Caki2 (cell line): ENCODE measurements around the gene IRF8. TPM values are rescaled to one million over a fixed set of nuclear protein-coding genes. Genes with fewer than 3 reads are reported as not detected.
"Not testable (repeated sequence)": the region's sequence is repeated elsewhere in the genome, so short reads cannot be mapped to it uniquely, and the experiment has no call there.

Experiments used
- DNase-seq: peaks from one replicate; pipeline ENCODE4 v3.0.0-alpha.2; 2015; ENCODE audit warnings: low read depth
- in situ Hi-C: cut with HindIII; loops from 2 replicates; pipeline ENCODE4 v1.10.0; 2016; ENCODE audit warnings: low sequenced_read_pairs, low pct_unique_long_range_greater_than_20kb, mixed read lengths
- total RNA-seq: library from RNA; depleted of rRNA; stranded (reverse); fragments of >200 nt; shearing (Covaris generic); gene quantifications from 2 replicates; pipeline ENCODE4 v1.2.3, GENCODE V29; 2014; ENCODE audit warnings: low replicate concordance; rRNA removed

Gene IRF8, protein sequence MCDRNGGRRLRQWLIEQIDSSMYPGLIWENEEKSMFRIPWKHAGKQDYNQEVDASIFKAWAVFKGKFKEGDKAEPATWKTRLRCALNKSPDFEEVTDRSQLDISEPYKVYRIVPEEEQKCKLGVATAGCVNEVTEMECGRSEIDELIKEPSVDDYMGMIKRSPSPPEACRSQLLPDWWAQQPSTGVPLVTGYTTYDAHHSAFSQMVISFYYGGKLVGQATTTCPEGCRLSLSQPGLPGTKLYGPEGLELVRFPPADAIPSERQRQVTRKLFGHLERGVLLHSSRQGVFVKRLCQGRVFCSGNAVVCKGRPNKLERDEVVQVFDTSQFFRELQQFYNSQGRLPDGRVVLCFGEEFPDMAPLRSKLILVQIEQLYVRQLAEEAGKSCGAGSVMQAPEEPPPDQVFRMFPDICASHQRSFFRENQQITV
- total RNA-seq, result 5.4 and 20.0 TPM in 2 replicates

- DNase-seq, result peak; percentile 23
- in situ Hi-C loops, result no loop called here
These were observed at the start of gene IRF8 for GRCh38 chr16:85898521-85899442. Gene IRF8, plus strand, starts transcription at chr16:85899162. Its CDS starts 3,854 bp downstream, at chr16:85903016.

- in situ Hi-C loops, result no loop called here
- DNase-seq, result no peak
These were observed 49.6 kb upstream of the IRF8 start for GRCh38 chr16:85849388-85849787.

- in situ Hi-C loops, result no loop called here
- DNase-seq, result no peak
These were observed 48.5 kb upstream of the IRF8 start for GRCh38 chr16:85850344-85850880.

DNA sequence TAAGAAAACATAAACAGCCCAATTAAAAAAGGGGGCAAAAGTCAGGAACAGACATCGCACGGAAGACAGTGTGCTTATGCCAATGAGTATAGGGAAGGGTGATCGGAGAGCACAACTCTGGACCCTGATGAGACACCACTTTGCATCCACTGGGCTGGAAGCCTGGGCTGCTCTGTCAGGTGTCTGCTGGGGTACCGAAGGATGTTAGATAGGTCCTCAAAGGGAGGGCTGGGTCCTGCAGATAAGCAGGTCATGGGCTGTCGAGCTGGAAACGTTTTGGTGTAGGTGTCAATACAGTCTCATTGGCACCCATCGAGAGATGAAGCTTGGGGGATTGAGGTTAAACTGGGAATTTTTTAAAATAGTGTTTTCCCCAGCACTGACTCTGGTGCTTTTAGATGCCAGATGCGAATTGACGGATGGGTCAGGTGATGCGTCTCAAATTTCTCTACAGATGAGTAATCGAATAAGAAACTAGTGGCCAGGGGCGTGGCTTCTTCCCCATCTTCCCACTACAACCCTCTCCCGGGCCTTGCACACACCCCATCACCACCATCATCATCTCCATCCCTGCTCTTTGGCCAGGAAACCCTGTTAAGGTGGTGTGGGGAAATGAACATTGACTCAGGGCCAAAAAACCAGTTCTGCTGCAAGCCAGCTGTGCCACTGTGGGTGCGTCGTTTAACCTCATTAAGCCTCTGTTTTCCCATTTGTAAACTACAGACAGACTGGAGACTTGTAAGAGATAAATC lies 47.8 kb upstream of the IRF8 start:
- in situ Hi-C loops, result no loop called here
- no peak for DNase-seq

- DNase-seq, result no peak
- in situ Hi-C loops, result no loop called here
These were observed 45.1 kb upstream of the IRF8 start for GRCh38 chr16:85853547-85854545.

DNA sequence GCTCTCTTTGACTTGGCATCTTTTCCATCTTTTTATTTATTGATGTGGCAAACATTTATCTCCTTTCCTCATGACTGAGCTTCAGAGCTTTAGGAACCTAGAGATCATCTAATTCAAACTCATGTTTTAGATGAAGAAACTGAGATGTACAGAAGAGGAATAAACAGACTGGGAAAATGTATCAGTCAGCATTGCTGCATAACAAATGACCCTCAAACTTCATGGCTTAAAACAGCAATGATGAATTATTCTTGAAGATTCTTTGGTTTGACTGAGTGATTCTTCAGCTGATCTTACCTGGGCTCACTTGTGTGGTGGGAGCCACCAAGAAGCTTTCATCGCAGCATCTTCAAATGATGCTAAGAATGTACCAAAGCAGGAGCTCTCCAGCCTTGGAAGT lies 44.0 kb upstream of the IRF8 start:
- in situ Hi-C loops, result no loop called here
- DNase-seq, result no peak

DNA sequence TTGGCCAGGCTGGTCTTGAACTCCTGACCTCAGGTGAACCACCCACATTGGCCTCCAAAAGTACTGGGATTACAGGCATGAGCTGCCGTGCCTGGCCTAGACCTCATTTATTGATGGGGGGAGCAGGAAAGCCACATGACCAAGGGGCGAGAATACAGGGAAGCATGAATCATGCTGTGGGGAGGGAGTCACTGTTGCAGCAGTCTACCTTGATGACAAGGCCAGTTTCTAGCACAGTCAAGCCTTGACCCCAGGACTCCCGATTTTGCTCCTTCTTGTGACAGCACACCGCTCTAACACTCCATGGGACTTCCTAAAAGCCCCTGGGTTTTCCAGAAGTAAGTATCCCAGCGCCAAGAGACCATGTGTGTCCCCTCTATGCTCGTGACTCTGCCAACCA lies 42.9 kb upstream of the IRF8 start:
- in situ Hi-C loops, result no loop called here
- DNase-seq, result no peak

- no peak for DNase-seq
- in situ Hi-C loops, result no loop called here
These were observed 42.4 kb upstream of the IRF8 start for GRCh38 chr16:85856585-85856984.

DNA sequence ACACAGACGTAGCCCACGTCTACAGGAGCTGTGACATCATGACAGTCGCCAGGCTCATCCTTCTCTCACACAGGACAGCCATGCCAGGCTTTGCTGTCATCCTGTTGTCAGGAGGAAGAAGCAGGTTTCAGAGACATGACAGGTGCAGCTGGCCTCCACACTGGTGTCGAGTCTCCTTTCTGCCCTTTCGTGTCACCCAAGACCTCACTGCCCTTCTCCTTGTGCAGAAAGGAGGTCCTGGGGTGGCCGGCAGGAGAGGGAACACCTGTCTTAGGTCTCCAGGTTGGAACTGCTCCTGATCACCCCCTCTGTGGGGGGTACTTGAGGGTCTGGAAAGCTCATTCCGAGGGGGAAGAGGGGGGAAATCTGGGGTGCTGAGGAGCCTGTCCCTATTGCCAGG lies 41.6 kb upstream of the IRF8 start:
- DNase-seq, result no peak

GRCh38 chr16:85858571-85858970 lies 40.4 kb upstream of the IRF8 start:
- DNase-seq, in situ Hi-C loops: not testable (repeated sequence)

More for the DNA sequence above, 41.6 kb upstream of the IRF8 start:
- in situ Hi-C loops, result no loop called here

GRCh38 chr16:85858984-85859817 lies 39.8 kb upstream of the IRF8 start:
- in situ Hi-C loops, result no loop called here
- DNase-seq, result no peak

GRCh38 chr16:85859818-85860125 lies 39.2 kb upstream of the IRF8 start:
- no peak for DNase-seq
- in situ Hi-C loops, result no loop called here

- in situ Hi-C loops, result no loop called here
- DNase-seq, result no peak
These were observed 38.4 kb upstream of the IRF8 start for GRCh38 chr16:85860413-85861094.

- in situ Hi-C loops, result no loop called here
- no peak for DNase-seq
These were observed 37.7 kb upstream of the IRF8 start for GRCh38 chr16:85861095-85861825.
